MV-4-11 (cell line): ENCODE data around the gene GPR62.
"Not testable (repeated sequence)": the region's sequence is repeated elsewhere in the genome, so short reads cannot be mapped to it uniquely, and the experiment has no call there.

Experiments
- DNase-seq: peaks from one replicate; lab custom pipeline; 2025; lab: John Stamatoyannopoulos, UW

GPR62 gene, protein sequence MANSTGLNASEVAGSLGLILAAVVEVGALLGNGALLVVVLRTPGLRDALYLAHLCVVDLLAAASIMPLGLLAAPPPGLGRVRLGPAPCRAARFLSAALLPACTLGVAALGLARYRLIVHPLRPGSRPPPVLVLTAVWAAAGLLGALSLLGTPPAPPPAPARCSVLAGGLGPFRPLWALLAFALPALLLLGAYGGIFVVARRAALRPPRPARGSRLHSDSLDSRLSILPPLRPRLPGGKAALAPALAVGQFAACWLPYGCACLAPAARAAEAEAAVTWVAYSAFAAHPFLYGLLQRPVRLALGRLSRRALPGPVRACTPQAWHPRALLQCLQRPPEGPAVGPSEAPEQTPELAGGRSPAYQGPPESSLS

DNA sequence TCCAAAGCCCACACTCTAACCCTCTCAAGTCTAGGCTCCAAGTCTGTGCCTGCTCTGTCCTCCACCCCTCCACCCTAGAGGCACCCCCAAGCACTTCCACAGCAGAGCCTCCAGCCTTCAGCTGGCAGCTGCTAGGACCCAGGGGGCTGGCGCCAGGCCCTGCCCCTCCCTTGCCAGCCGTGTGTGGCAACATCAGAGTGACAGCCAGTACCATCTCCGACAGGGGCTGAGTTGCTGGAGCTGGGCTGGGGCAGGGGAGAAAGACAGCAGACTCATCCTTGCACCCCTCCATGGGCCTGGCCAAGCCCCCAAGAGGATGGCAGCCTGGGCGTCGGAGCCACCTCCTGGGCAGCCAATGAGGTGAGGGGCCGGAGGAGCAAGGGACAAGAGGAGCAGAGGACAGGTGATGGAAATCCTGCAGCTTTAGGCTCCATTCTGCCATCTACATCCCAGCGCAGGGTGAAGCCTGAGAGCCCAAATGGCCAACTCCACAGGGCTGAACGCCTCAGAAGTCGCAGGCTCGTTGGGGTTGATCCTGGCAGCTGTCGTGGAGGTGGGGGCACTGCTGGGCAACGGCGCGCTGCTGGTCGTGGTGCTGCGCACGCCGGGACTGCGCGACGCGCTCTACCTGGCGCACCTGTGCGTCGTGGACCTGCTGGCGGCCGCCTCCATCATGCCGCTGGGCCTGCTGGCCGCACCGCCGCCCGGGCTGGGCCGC lies at the start of gene GPR62:
Gene GPR62 (plus strand): TSS at position 207 of the 718 bp plus-strand sequence. CDS start 272 bp downstream, at position 479.
- DNase-seq, result no peak

DNA sequence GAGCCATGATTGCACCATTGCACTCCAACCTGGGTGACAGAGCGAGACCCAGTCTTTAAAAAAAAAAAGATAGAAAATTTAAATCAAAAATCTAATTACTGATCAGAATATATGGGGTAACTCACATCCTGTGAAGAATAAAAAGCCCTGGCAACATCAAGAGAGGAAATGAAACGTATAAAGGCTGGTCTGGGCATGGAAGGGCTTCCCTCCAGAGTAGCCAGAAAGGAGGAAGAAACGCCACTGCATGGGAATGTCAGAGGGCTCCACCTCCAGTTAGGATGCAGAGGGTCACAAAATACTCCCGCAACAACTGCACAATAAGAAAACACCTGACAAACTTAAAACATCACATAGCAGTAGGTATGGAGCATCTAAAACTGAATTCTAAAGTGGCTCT lies 47.2 kb upstream of the GPR62 start:
- no peak for DNase-seq

DNA sequence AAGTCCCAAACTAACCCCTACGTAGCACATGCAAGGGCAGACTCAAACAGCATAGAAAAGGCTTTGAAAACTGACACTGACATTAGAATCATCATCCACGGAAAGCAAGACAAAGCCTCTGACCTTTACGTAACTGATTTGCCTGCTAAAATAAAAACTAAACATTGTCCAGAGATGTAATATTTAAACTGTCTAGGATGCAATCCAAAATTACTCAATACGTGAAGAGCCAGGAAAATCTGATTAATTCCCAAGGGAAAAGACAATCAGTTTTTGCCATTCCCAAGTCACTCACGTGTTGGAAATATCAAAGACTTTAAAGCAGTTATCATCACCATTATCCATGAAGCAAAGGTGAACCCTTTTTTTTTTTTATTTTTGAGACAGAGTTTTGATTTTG lies 38.8 kb upstream of the GPR62 start:
- no peak for DNase-seq

DNA sequence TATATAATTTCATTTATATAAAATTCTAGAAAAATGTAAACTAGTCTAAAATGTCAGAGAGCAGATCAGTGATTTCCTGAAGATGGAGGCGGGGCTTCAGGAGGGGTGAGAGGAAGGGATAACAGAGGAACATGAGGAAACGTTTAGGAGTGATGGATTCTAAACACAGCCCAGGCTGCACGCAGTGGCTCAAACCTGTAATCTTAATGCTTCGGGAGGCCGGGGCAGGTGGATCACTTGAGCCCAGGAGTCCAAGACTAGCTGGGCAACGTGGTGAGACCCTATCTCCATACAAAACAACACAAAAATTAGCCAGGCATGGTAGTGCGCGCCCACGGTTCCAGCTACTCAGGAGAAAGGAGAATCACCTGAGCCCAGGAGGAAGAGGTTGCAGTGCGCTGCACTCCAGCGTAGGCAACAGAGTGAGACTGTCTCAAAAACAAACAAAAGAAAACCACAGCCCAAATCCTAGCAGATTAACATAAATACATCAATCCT lies 34.1 kb upstream of the GPR62 start:
- no peak for DNase-seq

DNA sequence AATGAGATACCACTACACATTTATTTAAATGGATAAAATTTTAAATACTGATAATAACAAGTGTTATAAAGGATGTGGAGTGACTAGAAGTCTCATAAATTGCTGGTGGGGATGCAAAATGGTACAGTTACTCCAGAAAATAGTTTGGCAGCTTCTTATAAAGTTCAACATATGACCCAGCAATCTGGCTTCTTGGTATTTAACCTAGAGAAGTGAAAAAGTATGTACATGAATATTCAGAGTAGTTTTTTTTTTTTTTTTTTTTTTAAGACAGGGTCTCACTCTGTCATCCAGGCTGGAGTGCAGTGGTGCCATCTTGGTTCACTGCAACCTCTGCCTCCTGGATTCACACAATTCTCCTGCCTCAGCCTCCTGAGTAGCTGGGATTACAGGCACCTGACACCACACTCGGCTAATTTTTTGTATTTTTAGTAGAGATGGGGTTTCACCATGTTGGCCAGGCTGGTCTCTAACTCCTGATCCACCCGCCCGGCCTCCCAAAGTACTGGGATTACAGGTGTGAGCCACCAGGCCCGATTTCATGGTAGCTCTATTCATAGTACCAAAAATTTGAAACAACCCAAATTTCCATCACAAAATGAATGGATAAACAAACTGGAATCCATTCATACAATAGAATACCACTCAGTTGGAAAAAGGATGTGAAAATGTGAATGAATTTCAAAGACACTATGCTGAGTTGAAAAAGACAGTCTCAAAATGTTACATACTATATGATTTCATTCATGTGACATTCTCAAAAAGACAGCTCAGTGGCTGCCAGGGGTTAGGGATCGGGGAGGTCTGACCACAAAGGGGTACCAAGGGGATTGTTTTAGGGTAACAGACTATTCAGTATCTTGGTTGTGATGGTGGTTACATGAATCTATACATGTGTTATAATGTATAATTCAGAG lies 27.9 kb upstream of the GPR62 start:
- DNase-seq, result no peak

DNA sequence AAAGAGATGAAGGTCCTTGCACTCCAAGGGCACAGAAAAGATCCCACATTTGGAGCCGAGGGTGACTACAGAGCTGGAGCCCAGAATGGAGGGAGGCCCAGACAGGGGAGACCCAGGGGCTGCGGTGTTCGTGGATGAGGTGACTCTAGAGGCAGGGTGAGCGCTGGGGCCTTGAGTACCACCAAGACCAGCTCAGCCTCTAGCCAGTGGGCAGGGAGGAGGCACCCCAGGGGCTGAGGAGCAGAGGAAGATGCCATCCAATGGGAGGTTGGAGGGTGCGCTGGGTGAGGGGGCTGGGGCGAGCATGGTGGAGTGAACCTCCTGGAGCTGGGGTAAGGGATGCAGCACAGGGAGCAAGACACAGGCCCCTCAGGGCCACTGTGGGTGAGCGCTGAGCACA lies 26.7 kb upstream of the GPR62 start:
- DNase-seq, result no peak

DNA sequence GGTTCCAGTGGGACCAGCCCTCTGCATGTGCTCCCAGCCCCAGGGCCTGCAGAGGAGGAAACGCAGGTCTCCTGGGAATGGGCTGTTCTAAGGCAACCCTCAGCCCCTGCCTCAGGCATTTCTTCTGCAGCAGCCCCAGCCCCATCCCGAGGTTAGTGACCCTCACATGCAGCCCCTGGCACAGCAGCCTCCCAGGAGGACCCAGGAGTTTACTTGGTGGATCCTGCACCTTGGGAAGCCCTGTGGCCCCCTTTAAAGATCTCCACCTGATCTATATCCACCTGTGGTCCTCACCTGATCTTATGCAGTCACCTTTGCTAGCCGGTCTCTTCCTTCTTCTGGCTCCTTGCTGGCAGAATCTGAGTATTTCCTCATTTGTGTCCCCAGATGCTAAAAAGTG lies 26.2 kb upstream of the GPR62 start:
- DNase-seq, result not testable (repeated sequence)

DNA sequence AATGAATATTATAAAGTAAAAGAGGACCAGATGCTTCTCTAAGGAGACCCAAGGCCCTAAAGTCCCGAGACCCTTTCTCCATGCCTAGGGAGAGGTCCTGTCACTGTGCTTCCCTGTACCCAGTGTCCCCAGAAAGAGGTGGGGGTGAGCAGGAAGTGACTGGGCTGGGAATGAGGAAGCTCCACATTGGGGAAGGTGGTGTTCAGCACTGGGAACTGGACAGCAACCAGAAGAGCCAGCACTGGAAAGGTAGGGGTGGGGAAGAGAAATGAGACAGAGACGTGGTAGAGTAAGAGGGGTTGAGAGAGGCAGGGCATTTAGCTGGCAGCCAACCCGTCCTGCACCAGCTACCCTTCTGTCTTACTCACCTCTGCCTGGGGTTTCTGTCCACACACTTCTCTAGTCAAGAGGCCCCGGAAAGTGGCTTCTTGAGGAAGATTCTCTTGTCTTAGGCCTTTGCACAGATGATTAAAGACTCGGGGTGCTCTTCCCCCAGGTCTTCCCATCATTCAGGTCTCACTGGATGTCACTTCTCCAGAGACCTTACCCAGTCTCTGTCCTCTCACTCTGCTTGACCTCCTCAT lies 25.7 kb upstream of the GPR62 start:
- no peak for DNase-seq

DNA sequence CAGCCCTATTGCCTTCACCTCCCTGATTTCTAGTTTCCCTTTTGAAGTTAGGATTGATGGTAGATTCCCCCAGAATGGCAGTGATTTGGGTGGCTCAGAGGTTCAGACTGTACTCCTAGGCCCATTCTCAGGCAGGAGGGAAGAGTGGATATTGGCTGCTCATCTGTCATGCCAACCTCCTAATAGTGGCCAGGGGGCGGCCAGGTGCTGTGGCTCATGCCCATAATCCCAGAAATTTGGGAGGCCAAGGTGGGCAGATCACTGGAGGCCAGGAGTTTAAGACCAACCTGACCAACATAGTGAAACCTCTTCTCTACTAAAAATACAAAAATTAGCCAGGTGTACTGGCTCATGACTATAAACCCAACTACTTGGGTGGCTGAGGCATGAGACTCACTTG lies 24.7 kb upstream of the GPR62 start:
- no peak for DNase-seq

DNA sequence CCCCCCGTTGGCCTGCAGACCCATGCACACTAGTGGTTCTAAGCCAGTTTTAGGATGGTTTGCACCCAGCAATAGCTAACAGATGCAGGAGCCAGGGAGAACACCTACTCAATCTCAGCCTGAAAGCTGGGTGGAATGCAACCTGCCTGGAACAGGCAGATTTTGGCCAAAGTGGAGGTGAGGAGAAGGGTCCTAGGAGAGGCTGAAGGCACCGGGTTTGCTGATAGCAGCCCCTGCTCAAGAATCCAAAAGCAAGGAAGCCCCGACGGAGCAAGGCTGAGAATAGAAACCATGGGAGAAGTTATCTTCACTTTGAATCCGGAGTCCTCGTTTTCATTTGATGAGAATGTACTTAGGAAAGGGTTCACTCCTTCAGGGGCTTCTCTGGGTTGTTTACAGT lies 23.4 kb upstream of the GPR62 start:
- DNase-seq, result no peak

DNA sequence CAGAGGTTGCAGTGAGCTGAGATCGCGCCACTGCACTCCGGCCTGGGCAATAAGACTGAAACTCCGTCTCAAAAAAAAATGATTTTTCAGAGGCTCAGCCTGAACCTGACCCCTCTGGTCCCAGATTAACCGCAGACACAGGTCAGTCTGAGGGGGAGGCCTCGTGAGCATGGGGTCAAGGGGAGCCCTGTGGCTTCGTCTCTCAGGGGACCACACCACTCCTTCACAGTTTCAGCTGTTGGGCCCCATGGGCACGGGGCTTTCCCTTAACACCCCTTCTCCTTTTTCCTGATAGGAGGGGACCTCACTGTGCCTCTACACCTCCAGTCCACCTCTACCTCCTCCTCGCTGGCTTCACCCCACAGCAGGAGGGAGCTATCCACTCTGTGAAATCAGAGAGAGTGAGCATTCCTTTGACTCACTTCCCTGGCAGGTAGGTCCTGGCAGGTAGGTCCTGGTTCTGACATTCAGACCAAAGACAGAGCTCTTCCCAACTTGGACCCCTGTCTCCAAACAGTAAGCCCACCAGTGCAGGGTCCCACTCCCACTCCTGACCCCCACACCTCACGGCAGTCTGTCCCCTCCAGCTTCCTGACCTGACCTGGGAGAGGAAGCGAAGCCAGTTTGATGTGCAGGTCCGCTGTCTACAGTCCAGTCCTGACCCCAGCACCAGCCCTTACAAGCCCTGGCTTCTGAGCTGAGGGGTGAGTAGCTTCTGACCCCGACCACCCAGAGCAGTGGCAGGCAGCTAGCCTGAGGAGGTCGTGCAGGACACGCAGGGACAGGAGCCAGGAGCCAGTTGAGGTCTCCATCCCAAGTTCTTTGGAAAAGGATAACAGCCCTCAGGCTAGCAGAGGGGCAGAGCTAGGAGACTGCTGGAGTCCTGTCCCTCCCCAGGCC lies 22.5 kb upstream of the GPR62 start:
- no peak for DNase-seq

DNA sequence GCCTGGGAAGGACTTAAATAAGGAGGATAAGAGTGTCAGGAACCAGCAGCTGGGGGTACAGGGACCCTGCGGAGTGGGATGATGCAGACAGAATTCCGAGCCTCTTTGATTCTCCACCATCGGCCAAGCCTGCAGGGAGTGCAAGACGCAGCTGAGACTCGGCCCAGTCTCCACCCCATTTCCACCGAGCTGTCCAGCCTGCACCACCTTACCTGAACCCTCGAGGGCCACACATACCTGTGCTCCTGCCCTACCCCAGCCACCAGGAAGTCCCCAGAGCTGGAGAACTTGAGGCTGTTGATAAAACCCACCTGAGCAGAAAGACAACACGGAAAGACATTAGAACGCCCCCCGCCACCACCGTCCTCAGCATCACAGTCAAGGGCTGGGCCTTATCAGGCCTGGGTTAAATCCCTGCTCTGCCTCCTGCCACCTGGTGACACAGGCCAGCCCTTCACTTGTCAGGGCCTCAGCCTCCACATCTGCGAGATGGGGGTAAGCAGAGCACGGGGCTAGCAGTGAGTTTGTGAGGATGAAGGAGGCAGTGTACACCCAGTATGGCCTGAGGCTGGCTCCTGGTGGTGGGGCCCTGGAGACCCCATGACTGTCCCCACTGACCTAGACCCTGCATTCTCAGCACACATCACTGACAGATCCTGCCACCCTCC lies 21.6 kb upstream of the GPR62 start:
- DNase-seq, result no peak

DNA sequence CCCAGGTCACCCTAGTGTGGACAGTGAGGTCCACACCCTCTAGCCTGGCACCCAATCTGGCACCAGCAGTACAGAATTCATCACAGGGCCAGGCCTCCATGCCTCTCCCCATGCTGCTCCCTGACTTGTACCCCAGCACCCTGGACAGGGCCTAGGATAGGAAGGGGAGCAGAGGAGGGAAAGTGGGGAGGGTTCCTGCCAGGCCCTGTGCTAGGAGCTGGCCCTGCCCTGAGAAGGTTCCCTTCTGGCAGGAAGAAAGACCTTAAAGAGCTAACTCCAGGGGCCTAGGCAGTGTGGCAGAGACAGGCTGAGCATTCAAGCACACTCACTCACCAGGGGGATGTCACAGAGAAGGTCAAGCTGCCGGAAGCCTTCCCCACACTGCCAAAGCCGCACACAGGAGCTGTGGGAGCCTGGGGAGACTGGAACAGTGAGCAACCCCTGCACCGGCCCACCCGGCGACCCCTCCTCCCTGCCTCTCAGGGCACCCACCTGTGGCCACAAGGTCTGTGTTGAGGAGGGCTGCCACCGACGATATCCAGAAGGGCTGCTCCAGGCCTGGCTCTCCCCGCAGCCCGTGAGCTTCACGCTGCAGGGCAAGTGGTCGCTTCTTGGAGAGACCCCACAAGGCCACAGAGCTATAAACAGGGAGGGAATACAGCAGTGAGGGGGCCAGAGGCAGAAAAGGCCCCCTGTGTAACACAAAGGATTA lies 20.9 kb upstream of the GPR62 start:
- no peak for DNase-seq

DNA sequence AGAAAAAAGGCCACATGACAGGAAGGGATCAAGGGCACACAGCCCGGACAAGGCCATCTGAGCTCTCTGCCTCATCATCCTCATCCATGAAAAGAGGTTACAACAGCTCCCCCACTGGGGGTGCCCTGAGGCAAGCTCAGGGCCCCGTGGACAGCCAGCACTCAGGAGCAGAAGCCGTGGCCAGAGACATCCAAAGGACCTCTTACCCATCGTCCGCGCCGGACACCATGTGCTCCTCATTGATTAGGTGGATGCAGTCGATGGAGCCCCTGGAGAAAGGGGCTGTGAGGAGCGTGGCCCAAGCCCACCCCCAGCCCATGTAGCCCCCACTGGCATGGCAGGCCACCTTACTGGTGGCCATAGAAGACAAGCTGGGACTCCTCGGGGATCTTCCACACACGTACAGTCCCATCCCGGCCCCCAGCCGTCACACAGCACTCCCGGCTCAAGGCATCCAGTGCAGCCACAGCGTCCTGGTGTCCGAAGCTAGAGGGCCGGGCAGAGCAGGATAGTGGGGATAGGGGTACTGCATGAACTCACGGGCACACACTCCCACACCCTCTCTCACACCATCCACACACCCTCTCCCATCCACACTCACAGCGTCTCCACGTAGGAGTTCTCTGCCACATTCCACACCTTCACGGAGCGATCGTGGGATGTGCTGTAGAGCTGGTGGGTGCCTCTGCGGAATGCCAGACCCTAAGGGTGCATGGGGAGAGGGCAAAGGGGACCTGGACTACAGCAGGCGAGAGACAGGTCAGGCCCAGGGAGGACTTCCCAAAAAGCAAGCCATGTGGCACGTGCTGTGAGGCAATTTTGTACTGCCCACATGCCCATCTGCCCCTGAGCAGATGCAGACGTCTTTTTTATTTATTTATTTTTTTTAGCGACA lies 19.9 kb upstream of the GPR62 start:
- DNase-seq, result no peak

DNA sequence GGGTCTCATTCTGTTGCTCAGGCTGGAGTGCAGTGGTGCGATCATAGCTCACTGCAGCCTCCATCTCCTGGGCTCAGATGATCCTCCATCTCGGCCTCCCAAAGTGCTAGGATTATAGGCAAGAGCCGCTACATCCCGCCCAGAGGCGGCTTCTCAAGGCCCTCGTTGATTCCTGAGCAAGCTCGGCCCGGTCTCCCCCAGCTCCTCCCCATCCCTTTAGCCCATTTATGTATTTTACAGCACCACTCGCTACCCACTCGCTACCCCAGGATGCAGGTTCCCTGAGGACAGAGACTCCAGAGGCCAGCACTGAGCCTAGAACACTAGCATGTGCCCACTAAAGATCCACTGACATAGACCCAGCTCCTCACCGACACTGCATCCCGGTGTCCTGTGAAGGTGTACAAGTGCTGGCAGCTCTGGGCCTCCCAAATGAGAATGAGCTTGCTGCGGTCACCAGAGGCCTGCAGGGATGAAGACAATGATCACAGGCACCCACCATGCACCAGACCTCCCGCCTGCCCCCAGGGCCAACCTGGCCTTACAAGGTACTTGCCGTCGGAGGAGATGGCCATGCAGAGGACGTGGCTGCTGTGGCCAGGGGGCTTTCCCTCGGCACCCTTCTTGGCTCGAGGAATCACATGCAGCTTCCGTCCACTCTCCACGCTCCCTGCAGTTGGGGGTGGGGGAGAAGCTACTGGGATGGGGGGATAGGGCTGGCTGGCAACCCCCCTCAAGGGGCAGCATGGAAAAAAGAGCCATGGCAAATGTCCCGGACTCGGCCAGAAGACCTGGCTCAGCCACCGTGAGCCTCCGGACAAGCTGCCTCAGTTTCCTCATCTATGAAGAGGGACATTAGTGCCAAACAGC lies 19.1 kb upstream of the GPR62 start:
- no peak for DNase-seq

DNA sequence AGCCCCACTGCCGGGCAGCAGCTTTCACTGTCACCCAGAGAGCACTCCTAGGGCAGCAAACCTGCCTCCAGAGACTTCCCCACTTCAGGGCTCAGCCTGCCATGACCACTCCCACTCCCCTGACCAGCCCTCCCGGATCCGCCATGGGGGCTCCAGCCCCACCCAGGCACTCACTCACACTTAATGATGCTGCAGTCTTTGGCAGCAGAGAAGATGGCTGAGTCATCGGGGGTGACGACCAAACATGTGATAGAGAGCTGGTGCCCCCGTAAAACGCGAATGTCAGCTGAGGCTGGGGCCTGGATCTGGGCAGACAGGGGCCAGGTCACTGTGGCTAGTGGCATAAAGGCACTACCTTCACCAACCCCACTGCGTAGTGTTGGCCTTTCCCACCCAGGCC lies 18.2 kb upstream of the GPR62 start:
- DNase-seq, result no peak

DNA sequence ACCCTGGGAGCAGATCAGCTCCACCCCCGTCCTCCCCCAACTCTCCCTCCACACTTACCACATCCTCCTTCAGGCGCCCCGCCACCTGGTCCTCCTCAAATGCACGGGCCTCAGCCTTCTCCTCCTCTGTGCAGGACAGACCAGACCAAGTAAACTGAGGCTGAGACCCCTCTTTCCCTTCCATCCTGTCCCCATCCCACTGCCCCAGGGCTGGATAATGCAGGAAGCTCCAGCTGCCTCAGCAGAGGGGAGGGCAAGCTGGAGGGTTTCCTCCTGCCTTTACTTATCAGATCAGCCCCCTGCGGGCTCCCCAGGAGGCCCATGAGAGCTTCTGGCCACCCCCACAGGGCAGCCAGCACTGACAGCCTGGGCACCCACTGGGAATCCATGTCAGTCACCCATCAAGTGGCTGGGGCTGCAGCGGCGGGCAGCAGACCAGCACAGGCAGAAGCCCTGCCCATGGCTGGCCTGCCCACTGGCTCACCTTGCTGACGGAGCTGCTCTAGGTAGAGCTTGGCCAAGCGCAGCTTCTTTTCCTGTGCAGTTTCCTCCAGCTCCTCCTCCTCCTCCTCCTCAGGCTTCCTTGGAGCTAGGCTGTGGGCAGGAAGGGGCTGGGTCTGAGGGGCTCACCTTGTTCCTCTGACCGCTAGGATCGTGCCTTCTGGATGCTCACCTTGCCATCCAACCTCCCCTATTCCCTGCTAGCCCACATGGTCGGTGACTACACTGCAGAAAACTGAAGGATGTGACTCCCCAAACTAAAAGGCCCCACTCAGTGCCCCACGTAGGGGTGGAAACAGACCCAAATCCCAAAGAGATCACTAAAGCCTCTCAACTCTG lies 17.4 kb upstream of the GPR62 start:
- DNase-seq, result no peak
